H9 (cell line): ENCODE measurements around the gene IFT52. TPM values are rescaled to one million over a fixed set of nuclear protein-coding genes. Genes with fewer than 3 reads are reported as not detected.

Source experiments
- DNase-seq: peaks from one replicate; pipeline ENCODE4 v3.0.0-alpha.2; 2017
- H2AFZ ChIP-seq: one replicate; pipeline ENCODE4 v1.6.1; 2013; ENCODE audit warnings: mild to moderate bottlenecking, low read length, control low read depth, moderate library complexity
- H2AK5ac ChIP-seq: 2 replicates; pipeline ENCODE4 v1.6.1; 2013; ENCODE audit warnings: low read length, control low read depth, mixed read lengths; ENCODE audit not compliant: insufficient read length
- H2BK120ac ChIP-seq: one replicate; pipeline ENCODE4 v1.6.1; 2013; ENCODE audit warnings: low read depth, mild to moderate bottlenecking, low read length, control low read depth, inconsistent platforms; ENCODE audit not compliant: poor library complexity, severe bottlenecking
- H2BK12ac ChIP-seq: 2 replicates; pipeline ENCODE4 v1.6.1; 2013; ENCODE audit warnings: low read length, control low read depth, mixed read lengths, low read depth; ENCODE audit not compliant: insufficient read length
- H2BK15ac ChIP-seq: 2 replicates; pipeline ENCODE4 v1.6.1; 2013; ENCODE audit warnings: low read depth, low read length, control low read depth
- H2BK20ac ChIP-seq: one replicate; pipeline ENCODE4 v1.6.1; 2013; ENCODE audit warnings: low read depth, mild to moderate bottlenecking, low read length, control low read depth, inconsistent platforms; ENCODE audit not compliant: poor library complexity, severe bottlenecking
- H2BK5ac ChIP-seq: 2 replicates; pipeline ENCODE4 v1.6.1; 2013; ENCODE audit warnings: low read length, control low read depth, mixed read lengths; ENCODE audit not compliant: insufficient read length
- H3K14ac ChIP-seq: 2 replicates; pipeline ENCODE4 v1.6.1; 2013; ENCODE audit warnings: low read length, control low read depth; ENCODE audit not compliant: insufficient read depth
- H3K18ac ChIP-seq: 2 replicates; pipeline ENCODE4 v1.6.1; 2013; ENCODE audit warnings: low read depth, mild to moderate bottlenecking, mixed read lengths, low read length, control low read depth; ENCODE audit not compliant: insufficient read length
- H3K23ac ChIP-seq: 2 replicates; pipeline ENCODE4 v1.6.1; 2013; ENCODE audit warnings: low read length, control low read depth, mixed read lengths, low read depth; ENCODE audit not compliant: insufficient read length
- H3K23me2 ChIP-seq: 2 replicates; pipeline ENCODE4 v1.6.1; 2013; ENCODE audit warnings: low read depth, mild to moderate bottlenecking, mixed read lengths, low read length, control low read depth; ENCODE audit not compliant: insufficient read length, poor library complexity, severe bottlenecking
- H3K27ac ChIP-seq: 2 replicates; pipeline ENCODE4 v1.5.1; 2013; ENCODE audit warnings: low read length, control low read depth, mixed read lengths, low read depth; ENCODE audit not compliant: insufficient read length
- H3K27me3 ChIP-seq: 2 replicates; pipeline ENCODE4 v1.6.1; 2013; ENCODE audit warnings: low read length, control low read depth, inconsistent platforms; ENCODE audit not compliant: insufficient read depth
- H3K4ac ChIP-seq: 2 replicates; pipeline ENCODE4 v1.6.1; 2013; ENCODE audit warnings: low read depth, mild to moderate bottlenecking, control low read depth, inconsistent platforms, low read length, moderate library complexity
- H3K4me1 ChIP-seq: 2 replicates; pipeline ENCODE4 v1.6.1; 2013; ENCODE audit warnings: low read length, control low read depth, inconsistent platforms; ENCODE audit not compliant: insufficient read depth
- H3K4me2 ChIP-seq: 2 replicates; pipeline ENCODE4 v1.6.1; 2013; ENCODE audit warnings: low read length, control low read depth, mixed read lengths; ENCODE audit not compliant: insufficient read length, insufficient read depth
- H3K56ac ChIP-seq: 2 replicates; pipeline ENCODE4 v1.6.1; 2013; ENCODE audit warnings: low read depth, mild to moderate bottlenecking, mixed read lengths, low read length, control low read depth; ENCODE audit not compliant: insufficient read length
- H3K79me1 ChIP-seq: 2 replicates; pipeline ENCODE4 v1.6.1; 2013; ENCODE audit warnings: low read depth, mild to moderate bottlenecking, moderate library complexity, low read length, control low read depth, inconsistent platforms; ENCODE audit not compliant: insufficient read depth, poor library complexity, severe bottlenecking
- H3K79me2 ChIP-seq: 2 replicates; pipeline ENCODE4 v1.6.1; 2013; ENCODE audit warnings: low read length, control low read depth, inconsistent platforms; ENCODE audit not compliant: insufficient read depth
- H3K9ac ChIP-seq: 2 replicates; pipeline ENCODE4 v1.6.1; 2013; ENCODE audit warnings: low read length, control low read depth, mixed read lengths; ENCODE audit not compliant: insufficient read length; ENCODE audit errors: extremely low read depth
- H3K9me3 ChIP-seq: one replicate; pipeline ENCODE4 v1.6.1; 2013; ENCODE audit warnings: low read depth, low read length, inconsistent platforms; ENCODE audit not compliant: control insufficient read depth
- H3T11ph ChIP-seq: one replicate; pipeline ENCODE4 v1.6.1; 2013; ENCODE audit warnings: mild to moderate bottlenecking, low read length, control low read depth, inconsistent platforms
- H4K20me1 ChIP-seq: one replicate; pipeline ENCODE4 v1.6.1; 2013; ENCODE audit not compliant: control insufficient read depth, insufficient read length, insufficient read depth
- H4K5ac ChIP-seq: 2 replicates; pipeline ENCODE4 v1.6.1; 2013; ENCODE audit warnings: low read depth, mild to moderate bottlenecking, mixed read lengths, low read length, control low read depth; ENCODE audit not compliant: insufficient read length
- H4K8ac ChIP-seq: replicated peaks from 2 replicates; pipeline ENCODE4 v1.6.1; 2013; ENCODE audit warnings: low read length, control low read depth, mixed read lengths, low read depth; ENCODE audit not compliant: insufficient read length
- H4K91ac ChIP-seq: 2 replicates; pipeline ENCODE4 v1.6.1; 2013; ENCODE audit warnings: low read depth, mild to moderate bottlenecking, moderate library complexity, mixed read lengths, low read length, control low read depth; ENCODE audit not compliant: insufficient read length
- H3K27ac Mint-ChIP-seq, 3 experiments: 2 replicates in 2 of 3; 3 replicates in 1 of 3; pipeline ENCODE4 v1.8.0; 2020 to 2021; ENCODE audit warnings: mixed read lengths in 3 of 3, mild to moderate bottlenecking in 1 of 3, moderate library complexity in 1 of 3
- H3K27me3 Mint-ChIP-seq: 2 replicates; pipeline ENCODE4 v1.8.0; 2021; ENCODE audit warnings: low read depth, mild to moderate bottlenecking, moderate library complexity, mixed read lengths
- H3K36me3 Mint-ChIP-seq, 3 experiments: 2 replicates in 2 of 3; 3 replicates in 1 of 3; pipeline ENCODE4 v1.8.0; 2020 to 2021; ENCODE audit warnings: low read depth in 3 of 3, mixed read lengths in 3 of 3; ENCODE audit not compliant: insufficient read depth in 1 of 3
- H3K4me1 Mint-ChIP-seq, 2 experiments: 2 replicates each; pipeline ENCODE4 v1.8.0; 2020; ENCODE audit warnings: mixed read lengths in 2 of 2
- H3K4me3 Mint-ChIP-seq, 2 experiments: 2 replicates in 1 of 2; 3 replicates in 1 of 2; pipeline ENCODE4 v1.8.0; 2020 to 2021; ENCODE audit warnings: mild to moderate bottlenecking in 2 of 2, mixed read lengths in 2 of 2, moderate library complexity in 1 of 2
- H3K9me3 Mint-ChIP-seq, 2 experiments: 2 replicates in 1 of 2; 3 replicates in 1 of 2; pipeline ENCODE4 v1.8.0; 2020; ENCODE audit warnings: mild to moderate bottlenecking in 2 of 2, mixed read lengths in 2 of 2, moderate library complexity in 1 of 2
- WGBS: extraction: QIAGEN DNeasy Blood & Tissue Kit; methylation state at CpG from one replicate; pipeline ENCODE4 v1.1.7; 2013; ENCODE audit warnings: missing lambda C conversion rate, low lambda C conversion rate, mixed read lengths; ENCODE audit not compliant: insufficient read length; ENCODE audit errors: extremely low coverage; 5-methylcytosine and 5-hydroxymethylcytosine counted together
- total RNA-seq: library from RNA; stranded (reverse); gene quantifications from 2 replicates; pipeline ENCODE4 v1.2.1, GENCODE V29; 2021
- TF ChIP-seq, protein P1 (sequence below): fragments of 200-600 bp; sonication (generic); conservative IDR thresholded peaks from 3 replicates; pipeline ENCODE4 v1.8.0; 2021; ENCODE audit warnings: antibody characterized with exemption, mild to moderate bottlenecking

The IFT52 gene
- total RNA-seq, 1 experiment from 2014 or later = 44.5 TPM

DNA sequence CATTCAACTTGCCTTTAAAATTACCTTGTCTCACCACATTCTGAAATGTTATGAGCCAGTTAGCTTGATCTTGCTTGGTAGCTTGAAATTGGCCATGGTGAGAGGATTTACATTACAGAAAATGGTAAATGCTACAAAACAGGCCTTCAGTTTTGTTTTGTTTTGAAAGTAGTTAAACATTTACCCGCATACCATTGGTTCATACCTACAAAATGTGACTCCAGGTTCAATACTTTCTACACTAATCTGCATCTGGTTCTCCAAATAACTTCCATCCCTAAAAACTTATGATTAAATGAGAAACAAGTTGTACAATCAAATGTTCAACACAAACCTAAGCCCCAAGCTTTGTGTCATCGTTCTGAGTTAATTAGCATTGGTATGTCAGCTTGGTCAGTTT, 45.7 kb downstream of the IFT52 start:
- DNase-seq = no peak
- H3K4ac ChIP-seq = no peak overlapping the region
- H2BK20ac ChIP-seq = no peak overlapping the region
- H4K5ac ChIP-seq = no peak overlapping the region
- no peaks in the 10 kb centered on the region for H3K79me1 ChIP-seq
- Mint-ChIP-seq H3K4me1 (no peaks in the 10 kb centered on the region), H3K4me3 (no peak overlapping the region), H3K9me3 (no peaks in the 10 kb centered on the region), H3K36me3 (peaks cover 7 to 59% (median 53%) of the 10 kb centered on the region in 3 experiments; a peak in 6 of 7 replicates), H3K27ac (no peak overlapping the region), H3K27me3 (no peaks in the 10 kb centered on the region)
- no peak overlapping the region for H2AFZ ChIP-seq
- no peak overlapping the region for H2BK5ac ChIP-seq
- no peak overlapping the region for H2BK12ac ChIP-seq
- H3K9me3 ChIP-seq = no peaks in the 10 kb centered on the region
- no CpG with 5 or more reads among the region's 2 CpGs for WGBS
- no peak overlapping the region for H2AK5ac ChIP-seq
- H3K4me1 ChIP-seq = no peaks in the 10 kb centered on the region
- H3K14ac ChIP-seq = no peak overlapping the region
- no peak overlapping the region for H3K4me2 ChIP-seq
- no peak overlapping the region for H3T11ph ChIP-seq
- no peak overlapping the region for H3K27ac ChIP-seq
- H3K79me2 ChIP-seq = no peaks in the 10 kb centered on the region
- no peaks in the 10 kb centered on the region for H3K23me2 ChIP-seq
- H4K91ac ChIP-seq = no peak overlapping the region
- no peak overlapping the region for H2BK15ac ChIP-seq
- H3K9ac ChIP-seq = no peak overlapping the region
- H2BK120ac ChIP-seq = no peak overlapping the region
- H3K23ac ChIP-seq = no peak overlapping the region
- no peak overlapping the region for H3K56ac ChIP-seq
- no peak overlapping the region for H3K18ac ChIP-seq
- H3K27me3 ChIP-seq = no peaks in the 10 kb centered on the region
- no peak overlapping the region for H4K8ac ChIP-seq
- TF ChIP-seq, protein P1, sequence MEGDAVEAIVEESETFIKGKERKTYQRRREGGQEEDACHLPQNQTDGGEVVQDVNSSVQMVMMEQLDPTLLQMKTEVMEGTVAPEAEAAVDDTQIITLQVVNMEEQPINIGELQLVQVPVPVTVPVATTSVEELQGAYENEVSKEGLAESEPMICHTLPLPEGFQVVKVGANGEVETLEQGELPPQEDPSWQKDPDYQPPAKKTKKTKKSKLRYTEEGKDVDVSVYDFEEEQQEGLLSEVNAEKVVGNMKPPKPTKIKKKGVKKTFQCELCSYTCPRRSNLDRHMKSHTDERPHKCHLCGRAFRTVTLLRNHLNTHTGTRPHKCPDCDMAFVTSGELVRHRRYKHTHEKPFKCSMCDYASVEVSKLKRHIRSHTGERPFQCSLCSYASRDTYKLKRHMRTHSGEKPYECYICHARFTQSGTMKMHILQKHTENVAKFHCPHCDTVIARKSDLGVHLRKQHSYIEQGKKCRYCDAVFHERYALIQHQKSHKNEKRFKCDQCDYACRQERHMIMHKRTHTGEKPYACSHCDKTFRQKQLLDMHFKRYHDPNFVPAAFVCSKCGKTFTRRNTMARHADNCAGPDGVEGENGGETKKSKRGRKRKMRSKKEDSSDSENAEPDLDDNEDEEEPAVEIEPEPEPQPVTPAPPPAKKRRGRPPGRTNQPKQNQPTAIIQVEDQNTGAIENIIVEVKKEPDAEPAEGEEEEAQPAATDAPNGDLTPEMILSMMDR = no peak
- H4K20me1 ChIP-seq = no peaks in the 10 kb centered on the region
